Gastrocnemius medialis (tissue), 4 donors: ENCODE results near the gene PNRC1. TPM values are rescaled to one million over a fixed set of nuclear protein-coding genes. Genes with fewer than 3 reads are reported as not detected.
"Not testable (repeated sequence)": the region's sequence is repeated elsewhere in the genome, so short reads cannot be mapped to it uniquely, and the experiment has no call there.

Experiments used
- ATAC-seq, 2 donors: fragments of 150-250 bp; one replicate each; pipeline ENCODE4 v1.9.1; 2016
- DNase-seq, 2 donors: peaks; one replicate each; pipeline ENCODE4 v3.0.0-alpha.2; 2019
- H3K27ac ChIP-seq, 4 donors: fragments of 200-600 bp; sonication (generic); 1 replicate in 1 of 4; 2 replicates in 3 of 4; pipeline ENCODE4 v1.5.1; 2016 to 2018; ENCODE audit warnings: mild to moderate bottlenecking in 2 of 4, moderate library complexity in 1 of 4
- H3K27me3 ChIP-seq, 3 donors: fragments of 200-600 bp; sonication (generic) in 2 of 3; 1 replicate in 1 of 3; 2 replicates in 2 of 3; pipeline versions ENCODE4 v1.5.1 to v1.6.0; 2016 to 2019; ENCODE audit warnings: mild to moderate bottlenecking in 1 of 3, moderate library complexity in 1 of 3
- H3K36me3 ChIP-seq, 2 donors: fragments of 200-600 bp; sonication (generic) in 1 of 2; one replicate each; pipeline ENCODE4 v1.5.1; 2017 to 2018
- H3K4me1 ChIP-seq, 2 donors: fragments of 200-600 bp; sonication (generic) in 1 of 2; one replicate each; pipeline ENCODE4 v1.5.1; 2016 to 2017; ENCODE audit warnings: mild to moderate bottlenecking in 2 of 2
- H3K4me3 ChIP-seq, 4 donors: fragments of 200-600 bp; sonication (generic) in 3 of 4; 1 replicate in 1 of 4; 2 replicates in 3 of 4; pipeline ENCODE4 v1.5.1; 2016 to 2019; ENCODE audit warnings: mild to moderate bottlenecking in 2 of 4
- H3K9me3 ChIP-seq, 3 donors: fragments of 200-600 bp; sonication (generic) in 2 of 3; 1 replicate in 1 of 3; 2 replicates in 2 of 3; pipeline ENCODE4 v1.5.1; 2016 to 2019
- POLR2A ChIP-seq, 2 donors: fragments of 450-650 bp; IDR thresholded peaks; one replicate each; pipeline ENCODE4 v1.6.1; 2017; ENCODE audit warnings: antibody characterized with exemption in 2 of 2, mild to moderate bottlenecking in 2 of 2, moderate library complexity in 2 of 2
- in situ Hi-C, 4 donors: fragments of 200-750 bp; cut with MboI; loops; one replicate each; pipeline versions ENCODE4 v1.15.0 to v1.8.0; 2017; ENCODE audit warnings: low sequenced_read_pairs in 4 of 4
- intact Hi-C: fragments of 100-400 bp; cut with DNase I; formaldehyde crosslinking; loops from one replicate; pipeline ENCODE4 v1.15.1; 2023; ENCODE audit warnings: low total_unique reads
- total RNA-seq, 4 donors: library from RNA; depleted of rRNA; stranded (reverse); fragments of >200 nt; gene quantifications; one replicate each; pipeline versions ENCODE4 v1.1.0 to v1.2.3, GENCODE V29; 2016
- TF ChIP-seq, protein P1 (sequence below), 5 experiments: fragments of 450-650 bp in 3 of 5; fragments of 200-600 bp in 2 of 5; sonication (generic) in 2 of 5; IDR thresholded peaks in 4 of 5; conservative IDR thresholded peaks in 1 of 5; 1 replicate in 4 of 5; 2 replicates in 1 of 5; pipeline ENCODE4 v1.5.1; 2016 to 2019; ENCODE audit warnings: antibody characterized with exemption in 5 of 5, mild to moderate bottlenecking in 3 of 5, moderate library complexity in 3 of 5

PNRC1 gene
- 100 to 1,000 TPM; 229 to 458 (median 311) TPM for total RNA-seq

DNA sequence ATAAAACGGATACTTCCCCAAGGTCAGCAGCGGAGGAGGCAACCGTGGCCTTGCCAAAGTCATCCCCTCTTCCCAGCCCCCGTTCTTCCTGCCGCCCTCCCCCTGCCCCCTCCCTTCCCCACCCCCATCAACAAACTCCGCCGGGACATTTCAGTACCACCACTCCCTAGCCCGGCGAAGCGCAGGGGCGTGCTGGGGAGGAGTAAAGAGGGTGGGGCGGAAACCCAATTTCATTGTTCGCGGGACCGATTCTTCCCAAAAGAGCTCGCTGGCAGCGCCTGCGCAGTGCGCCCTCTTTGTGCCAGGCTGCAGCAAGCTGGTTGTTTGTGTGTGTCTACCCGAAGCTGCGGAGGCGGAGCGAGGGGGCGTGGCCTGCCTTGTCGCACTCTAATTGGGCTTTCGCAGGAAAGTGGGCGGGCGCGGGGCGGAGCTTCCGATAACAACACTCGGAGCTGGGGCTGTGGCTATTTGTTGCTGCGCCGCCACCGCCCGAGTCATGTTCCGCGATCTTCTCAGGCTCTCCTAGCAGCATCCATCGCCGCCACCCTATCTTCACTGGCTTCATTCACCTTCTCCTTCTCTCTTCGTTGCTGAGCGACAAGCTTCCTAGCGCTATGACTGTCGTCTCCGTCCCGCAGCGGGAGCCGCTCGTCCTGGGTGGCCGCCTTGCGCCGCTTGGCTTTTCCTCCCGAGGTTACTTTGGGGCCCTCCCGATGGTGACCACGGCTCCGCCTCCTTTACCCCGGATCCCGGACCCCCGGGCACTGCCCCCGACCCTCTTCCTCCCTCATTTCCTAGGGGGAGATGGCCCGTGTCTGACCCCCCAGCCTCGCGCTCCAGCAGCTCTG is at the start of gene PNRC1:
TSS of gene PNRC1 (plus strand) at position 471 of the 848 bp plus-strand sequence. CDS start at position 615, 144 bp downstream.
- intact Hi-C loops: loop anchor here (1.0 to 5.0 kb wide), 6 partner anchors 45 to 1378 kb away; partner anchors contain the start of genes AKIRIN2, LYRM2, PM20D2 and RNGTT
- peak within 1 kb of the TSS; percentile 94 to 99 (median 95) for H3K4me3 ChIP-seq
- ATAC-seq (peak; percentile 70 to 75), DNase-seq (peak; percentile 100)
- peaks cover 18 to 28% of the 10 kb centered on the region in 2 donors for H3K4me1 ChIP-seq
- peaks cover 0 to 20% of the 10 kb centered on the region in 2 donors for H3K36me3 ChIP-seq
- in situ Hi-C loops: loop anchor here in 1 of 4 donors (25.0 kb wide), 1 partner anchor 282 kb away; the partner anchor contains the start of gene UBE2J1
- TF ChIP-seq, protein P1, sequence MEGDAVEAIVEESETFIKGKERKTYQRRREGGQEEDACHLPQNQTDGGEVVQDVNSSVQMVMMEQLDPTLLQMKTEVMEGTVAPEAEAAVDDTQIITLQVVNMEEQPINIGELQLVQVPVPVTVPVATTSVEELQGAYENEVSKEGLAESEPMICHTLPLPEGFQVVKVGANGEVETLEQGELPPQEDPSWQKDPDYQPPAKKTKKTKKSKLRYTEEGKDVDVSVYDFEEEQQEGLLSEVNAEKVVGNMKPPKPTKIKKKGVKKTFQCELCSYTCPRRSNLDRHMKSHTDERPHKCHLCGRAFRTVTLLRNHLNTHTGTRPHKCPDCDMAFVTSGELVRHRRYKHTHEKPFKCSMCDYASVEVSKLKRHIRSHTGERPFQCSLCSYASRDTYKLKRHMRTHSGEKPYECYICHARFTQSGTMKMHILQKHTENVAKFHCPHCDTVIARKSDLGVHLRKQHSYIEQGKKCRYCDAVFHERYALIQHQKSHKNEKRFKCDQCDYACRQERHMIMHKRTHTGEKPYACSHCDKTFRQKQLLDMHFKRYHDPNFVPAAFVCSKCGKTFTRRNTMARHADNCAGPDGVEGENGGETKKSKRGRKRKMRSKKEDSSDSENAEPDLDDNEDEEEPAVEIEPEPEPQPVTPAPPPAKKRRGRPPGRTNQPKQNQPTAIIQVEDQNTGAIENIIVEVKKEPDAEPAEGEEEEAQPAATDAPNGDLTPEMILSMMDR (IDR thresholded peaks at IDR 0.05 in 4 of 5, conservative IDR thresholded peaks at IDR 0.05 in 1 of 5): peak in 1 of 5 experiments; percentile 5
- peak; percentile 100 for TF ChIP-seq POLR2A (IDR thresholded peaks at IDR 0.05)
- peak within 1 kb of the TSS; percentile 98 to 100 (median 99) for H3K27ac ChIP-seq
- no peaks in the 10 kb centered on the region for H3K9me3 ChIP-seq
- H3K27me3 ChIP-seq: no peaks in the 10 kb centered on the region

DNA sequence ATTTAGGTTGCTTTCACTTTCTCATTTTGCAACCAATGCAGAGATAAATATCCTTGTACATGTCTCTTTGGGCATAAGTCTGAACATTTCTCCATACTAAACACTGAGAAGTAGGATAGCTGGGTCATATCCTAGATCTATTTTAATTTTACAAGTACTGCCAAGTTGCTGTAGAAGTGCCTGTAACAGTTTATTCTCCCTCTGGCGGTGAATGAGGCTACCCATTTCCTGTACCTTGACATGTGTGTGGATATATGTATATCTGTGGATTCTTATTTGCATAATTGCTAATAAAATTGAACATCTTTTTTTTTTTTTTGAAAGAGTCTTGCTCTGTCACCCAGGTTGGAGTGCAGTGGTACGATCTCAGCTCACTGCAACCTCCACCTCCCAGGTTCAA is 48.0 kb upstream of the PNRC1 start:
- H3K27me3 ChIP-seq: no peaks in the 10 kb centered on the region
- intact Hi-C loops: loop anchor here (1.0 to 10.0 kb wide), 3 partner anchors 50 to 1328 kb away; partner anchors contain the start of genes AKIRIN2 and RNGTT
- ATAC-seq: peak; percentile 16 to 21
- H3K4me3 ChIP-seq: peak overlapping the region in 2 of 4 donors; percentile 14 to 26
- in situ Hi-C loops: no loop called here
- no peak for TF ChIP-seq POLR2A (IDR thresholded peaks at IDR 0.05)
- TF ChIP-seq, protein P1 (IDR thresholded peaks at IDR 0.05 in 4 of 5, conservative IDR thresholded peaks at IDR 0.05 in 1 of 5): peak in 4 of 5 experiments; percentile 42 to 58 (median 52)
- no peaks in the 10 kb centered on the region for H3K36me3 ChIP-seq
- H3K4me1 ChIP-seq: peaks cover 38 to 46% of the 10 kb centered on the region in 2 donors
- no peaks in the 10 kb centered on the region for H3K9me3 ChIP-seq
- peak overlapping the region; percentile 64 to 93 (median 84) for H3K27ac ChIP-seq
- DNase-seq: peak in 1 of 2 donors; percentile 42

DNA sequence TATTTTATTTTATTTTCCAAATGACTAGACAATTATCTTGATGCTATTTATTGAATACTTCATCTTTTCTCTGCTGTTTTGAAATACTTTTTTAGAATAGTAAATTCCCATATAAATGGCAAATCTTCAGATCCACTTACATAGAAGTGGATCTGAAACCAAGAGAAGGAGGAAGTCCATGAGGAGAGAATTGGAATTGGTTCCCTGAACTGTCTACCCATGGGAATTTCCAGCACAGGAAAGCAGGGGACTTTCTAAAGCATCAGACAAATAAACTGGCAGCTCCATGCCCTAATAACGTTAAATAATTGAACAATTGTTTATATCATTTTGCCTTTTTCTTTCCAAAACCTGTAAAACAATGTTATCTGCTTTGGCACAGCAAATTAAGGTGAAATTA is 47.1 kb upstream of the PNRC1 start:
- H3K36me3 ChIP-seq: no peaks in the 10 kb centered on the region
- in situ Hi-C loops (no loop called here), intact Hi-C loops (loop anchor here (5.0 to 10.0 kb wide), 2 partner anchors 71 to 1329 kb away; partner anchors contain the start of genes AKIRIN2 and RNGTT)
- peak overlapping the region; percentile 90 to 94 (median 92) for H3K27ac ChIP-seq
- DNase-seq (no peak), ATAC-seq (no peak)
- H3K4me3 ChIP-seq: no peak overlapping the region
- H3K27me3 ChIP-seq: no peaks in the 10 kb centered on the region
- no peak for TF ChIP-seq POLR2A (IDR thresholded peaks at IDR 0.05)
- TF ChIP-seq, protein P1 (IDR thresholded peaks at IDR 0.05 in 4 of 5, conservative IDR thresholded peaks at IDR 0.05 in 1 of 5): no peak
- no peaks in the 10 kb centered on the region for H3K9me3 ChIP-seq
- peaks cover 38 to 46% of the 10 kb centered on the region in 2 donors for H3K4me1 ChIP-seq

DNA sequence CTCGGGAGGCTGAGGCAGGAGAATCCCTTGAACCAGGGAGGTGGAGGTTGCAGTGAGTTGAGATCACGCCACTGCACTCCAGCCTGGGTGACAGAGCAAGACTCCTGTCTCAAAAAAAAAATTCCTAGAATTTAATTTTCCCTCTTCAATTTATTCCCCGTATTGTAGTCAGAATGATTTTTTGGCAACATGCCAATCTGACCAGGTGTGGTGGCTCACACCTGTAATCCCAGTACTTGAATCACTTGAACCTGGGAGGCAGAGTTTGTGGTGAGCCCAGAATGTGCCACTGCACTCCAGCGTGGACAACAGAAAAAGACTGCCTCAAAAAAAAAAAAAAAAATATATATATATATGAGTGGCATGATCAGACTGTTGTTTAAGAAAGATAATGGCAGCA is 46.4 kb upstream of the PNRC1 start:
- ATAC-seq, H3K4me3 ChIP-seq, H3K9me3 ChIP-seq, H3K36me3 ChIP-seq, H3K27me3 ChIP-seq, in situ Hi-C loops, DNase-seq: not testable (repeated sequence)
- intact Hi-C loops: loop anchor here (2.0 to 10.0 kb wide), 3 partner anchors 72 to 1329 kb away; partner anchors contain the start of genes AKIRIN2 and RNGTT
- peak overlapping the region; percentile 90 to 94 (median 92) for H3K27ac ChIP-seq
- peaks cover 38 to 46% of the 10 kb centered on the region in 2 donors for H3K4me1 ChIP-seq
